ENCODE results near the gene BNIP2. TPM values are rescaled to one million over a fixed set of nuclear protein-coding genes. Genes with fewer than 3 reads are reported as not detected.
"Not testable (repeated sequence)": the region's sequence is repeated elsewhere in the genome, so short reads cannot be mapped to it uniquely, and the experiment has no call there.

The BNIP2 gene
- total and polyA plus RNA-seq, 3 experiments from 2014 or later = 62.7 to 107 (median 65.2) TPM

- CTCF ChIA-PET = interaction anchor here (1.4 kb wide), 1 partner anchor 9 kb away, joined by 3 read pairs; no protein-coding TSS in a partner anchor
- H3K4me1 ChIP-seq (ENCODE audit: insufficient read depth, low read length); H3K27ac Mint-ChIP-seq; H3K4me3 ChIP-seq (ENCODE audit: low read length); H3K9me3 ChIP-seq (ENCODE audit: low read length); POLR2A ChIA-PET; H3K27ac ChIP-seq (ENCODE audit: low read depth, low read length); H3K9me3 Mint-ChIP-seq; DNase-seq; H3K27me3 ChIP-seq (ENCODE audit: insufficient read depth, low read length, poor library complexity, severe bottlenecking); H3K27me3 Mint-ChIP-seq; H3K4me3 Mint-ChIP-seq: not testable (repeated sequence)
- H3K36me3 ChIP-seq (ENCODE audit: insufficient read depth, low read length) = peaks cover 11% of the 10 kb centered on the region
- H3K4me1 Mint-ChIP-seq = peaks cover 3 to 21% (median 4%) of the 10 kb centered on the region in 3 donors
- peaks cover 5 to 58% (median 8%) of the 10 kb centered on the region in 3 donors for H3K36me3 Mint-ChIP-seq
Observed at GRCh38 chr15:59645812-59646211, 43.3 kb downstream of the BNIP2 start.

GRCh38 chr15:59644756-59645155 is 44.4 kb downstream of the BNIP2 start:
- Histone ChIP-seq H3K27me3 (ENCODE audit: insufficient read depth, low read length, poor library complexity, severe bottlenecking) (no peaks in the 10 kb centered on the region), H3K4me1 (ENCODE audit: insufficient read depth, low read length) (no peaks in the 10 kb centered on the region), H3K36me3 (ENCODE audit: insufficient read depth, low read length) (peaks cover 7% of the 10 kb centered on the region), H3K27ac (ENCODE audit: low read depth, low read length) (no peak overlapping the region), H3K9me3 (ENCODE audit: low read length) (no peaks in the 10 kb centered on the region), H3K4me3 (ENCODE audit: low read length) (no peak overlapping the region)
- H3K27me3 Mint-ChIP-seq = no peaks in the 10 kb centered on the region
- no peak overlapping the region for H3K4me3 Mint-ChIP-seq
- H3K9me3 Mint-ChIP-seq = no peaks in the 10 kb centered on the region
- DNase-seq = no peak
- peaks cover 0 to 58% (median 8%) of the 10 kb centered on the region in 3 donors for H3K36me3 Mint-ChIP-seq
- peaks cover 1 to 15% (median 3%) of the 10 kb centered on the region in 3 donors for H3K4me1 Mint-ChIP-seq
- ChIA-PET POLR2A (interaction anchor here (0.9 kb wide), 1 partner anchor 13 kb away, joined by 3 read pairs; the partner anchor contains the start of gene GTF2A2), CTCF (interaction anchor here (1.4 kb wide), 1 partner anchor 10 kb away, joined by 3 read pairs; no protein-coding TSS in a partner anchor)
- peak overlapping the region in 2 of 8 donors; percentile 0 to 77 for H3K27ac Mint-ChIP-seq

GRCh38 chr15:59642351-59642750 is 46.8 kb downstream of the BNIP2 start:
- H3K4me1 Mint-ChIP-seq = peaks cover 1 to 11% (median 3%) of the 10 kb centered on the region in 3 donors
- no peaks in the 10 kb centered on the region for H3K27me3 ChIP-seq (ENCODE audit: insufficient read depth, low read length, poor library complexity, severe bottlenecking)
- no peaks in the 10 kb centered on the region for H3K27me3 Mint-ChIP-seq
- H3K9me3 ChIP-seq (ENCODE audit: low read length) = no peaks in the 10 kb centered on the region
- H3K4me3 ChIP-seq (ENCODE audit: low read length) = no peak overlapping the region
- no peak overlapping the region for H3K4me3 Mint-ChIP-seq
- ChIA-PET POLR2A (no interaction called here), CTCF (interaction anchor here (1.1 kb wide), 1 partner anchor 15 kb away, joined by 3 read pairs; the partner anchor contains the start of gene GTF2A2)
- H3K27ac Mint-ChIP-seq = peak overlapping the region in 1 of 8 donors; percentile 15
- H3K27ac ChIP-seq (ENCODE audit: low read depth, low read length) = no peak overlapping the region
- H3K36me3 Mint-ChIP-seq = peaks cover 5 to 62% (median 14%) of the 10 kb centered on the region in 3 donors
- no peaks in the 10 kb centered on the region for H3K4me1 ChIP-seq (ENCODE audit: insufficient read depth, low read length)
- H3K36me3 ChIP-seq (ENCODE audit: insufficient read depth, low read length) = peaks cover 3% of the 10 kb centered on the region
- H3K9me3 Mint-ChIP-seq = no peaks in the 10 kb centered on the region
- no peak for DNase-seq

GRCh38 chr15:59637507-59637906 is 51.6 kb downstream of the BNIP2 start:
- CTCF ChIA-PET; H3K27me3 ChIP-seq (ENCODE audit: insufficient read depth, low read length, poor library complexity, severe bottlenecking); H3K9me3 ChIP-seq (ENCODE audit: low read length); H3K4me3 ChIP-seq (ENCODE audit: low read length); H3K27ac ChIP-seq (ENCODE audit: low read depth, low read length); H3K4me3 Mint-ChIP-seq; H3K4me1 Mint-ChIP-seq; H3K9me3 Mint-ChIP-seq; H3K36me3 ChIP-seq (ENCODE audit: insufficient read depth, low read length); POLR2A ChIA-PET; DNase-seq; H3K27me3 Mint-ChIP-seq; H3K4me1 ChIP-seq (ENCODE audit: insufficient read depth, low read length): not testable (repeated sequence)
- Mint-ChIP-seq H3K36me3 (peaks cover 5 to 51% (median 14%) of the 10 kb centered on the region in 3 donors), H3K27ac (peak overlapping the region in 3 of 8 donors; percentile 4 to 17 (median 6))

GRCh38 chr15:59636184-59636583 is 52.9 kb downstream of the BNIP2 start:
- Mint-ChIP-seq H3K9me3 (no peaks in the 10 kb centered on the region), H3K27me3 (peaks cover 9 to 12% of the 10 kb centered on the region in 2 donors), H3K36me3 (peaks cover 5 to 43% (median 13%) of the 10 kb centered on the region in 3 donors), H3K27ac (no peak overlapping the region), H3K4me3 (no peak overlapping the region), H3K4me1 (no peaks in the 10 kb centered on the region)
- Histone ChIP-seq H3K27ac (ENCODE audit: low read depth, low read length) (no peak overlapping the region), H3K27me3 (ENCODE audit: insufficient read depth, low read length, poor library complexity, severe bottlenecking) (no peaks in the 10 kb centered on the region), H3K9me3 (ENCODE audit: low read length) (no peaks in the 10 kb centered on the region), H3K4me1 (ENCODE audit: insufficient read depth, low read length) (no peaks in the 10 kb centered on the region), H3K4me3 (ENCODE audit: low read length) (no peak overlapping the region), H3K36me3 (ENCODE audit: insufficient read depth, low read length) (no peaks in the 10 kb centered on the region)
- CTCF ChIA-PET = no interaction called here
- POLR2A ChIA-PET = no interaction called here
- no peak for DNase-seq

GRCh38 chr15:59632714-59633113 is 56.4 kb downstream of the BNIP2 start:
- H3K36me3 Mint-ChIP-seq = peaks cover 0 to 18% (median 5%) of the 10 kb centered on the region in 3 donors
- H3K9me3 Mint-ChIP-seq = no peaks in the 10 kb centered on the region
- Histone ChIP-seq H3K27ac (ENCODE audit: low read depth, low read length) (no peak overlapping the region), H3K36me3 (ENCODE audit: insufficient read depth, low read length) (no peaks in the 10 kb centered on the region), H3K27me3 (ENCODE audit: insufficient read depth, low read length, poor library complexity, severe bottlenecking) (no peaks in the 10 kb centered on the region), H3K4me1 (ENCODE audit: insufficient read depth, low read length) (no peaks in the 10 kb centered on the region), H3K4me3 (ENCODE audit: low read length) (no peak overlapping the region), H3K9me3 (ENCODE audit: low read length) (no peaks in the 10 kb centered on the region)
- H3K4me3 Mint-ChIP-seq = no peak overlapping the region
- H3K27ac Mint-ChIP-seq = no peak overlapping the region
- CTCF ChIA-PET = no interaction called here
- no peaks in the 10 kb centered on the region for H3K4me1 Mint-ChIP-seq
- H3K27me3 Mint-ChIP-seq = peaks cover 9 to 12% of the 10 kb centered on the region in 2 donors
- POLR2A ChIA-PET = no interaction called here
- no peak for DNase-seq

- Mint-ChIP-seq H3K27ac (no peak overlapping the region), H3K4me1 (no peaks in the 10 kb centered on the region), H3K4me3 (no peak overlapping the region), H3K9me3 (no peaks in the 10 kb centered on the region), H3K36me3 (no peaks in the 10 kb centered on the region), H3K27me3 (peaks cover 15 to 27% of the 10 kb centered on the region in 2 donors)
- POLR2A ChIA-PET = no interaction called here
- H3K27me3 ChIP-seq (ENCODE audit: insufficient read depth, low read length, poor library complexity, severe bottlenecking) = no peaks in the 10 kb centered on the region
- H3K4me1 ChIP-seq (ENCODE audit: insufficient read depth, low read length) = no peaks in the 10 kb centered on the region
- no peak overlapping the region for H3K4me3 ChIP-seq (ENCODE audit: low read length)
- DNase-seq = no peak
- H3K27ac ChIP-seq (ENCODE audit: low read depth, low read length) = no peak overlapping the region
- CTCF ChIA-PET = no interaction called here
- no peaks in the 10 kb centered on the region for H3K9me3 ChIP-seq (ENCODE audit: low read length)
- no peaks in the 10 kb centered on the region for H3K36me3 ChIP-seq (ENCODE audit: insufficient read depth, low read length)
Observed at GRCh38 chr15:59622289-59622688, 66.8 kb downstream of the BNIP2 start.

- Mint-ChIP-seq H3K27me3 (peaks cover 16 to 41% of the 10 kb centered on the region in 2 donors), H3K27ac (no peak overlapping the region), H3K4me3 (no peak overlapping the region), H3K36me3 (no peaks in the 10 kb centered on the region), H3K9me3 (no peaks in the 10 kb centered on the region), H3K4me1 (peaks cover 0 to 4% (median 0%) of the 10 kb centered on the region in 3 donors)
- Histone ChIP-seq H3K4me1 (ENCODE audit: insufficient read depth, low read length) (no peaks in the 10 kb centered on the region), H3K4me3 (ENCODE audit: low read length) (no peak overlapping the region), H3K36me3 (ENCODE audit: insufficient read depth, low read length) (no peaks in the 10 kb centered on the region), H3K27ac (ENCODE audit: low read depth, low read length) (no peak overlapping the region), H3K9me3 (ENCODE audit: low read length) (no peaks in the 10 kb centered on the region), H3K27me3 (ENCODE audit: insufficient read depth, low read length, poor library complexity, severe bottlenecking) (no peaks in the 10 kb centered on the region)
- POLR2A ChIA-PET = no interaction called here
- CTCF ChIA-PET = no interaction called here
- no peak for DNase-seq
Observed at GRCh38 chr15:59618406-59618805, 70.7 kb downstream of the BNIP2 start.

Measured in CD8-positive, alpha-beta memory T cell (primary cell).